WTC11 (cell line): ENCODE results near the gene TRAPPC2B. TPM values are rescaled to one million over a fixed set of nuclear protein-coding genes. Genes with fewer than 3 reads are reported as not detected.

ENCODE experiments used
- ATAC-seq: fragments of 200-7000 bp; cut with Tn5 transposase; 2 replicates; pipeline ENCODE4 v1.10.0; 2021; ENCODE audit warnings: mild to moderate bottlenecking, moderate library complexity
- CTCF ChIA-PET: fragments of 300-600 bp; sonication (Branson Sonifier 250); formaldehyde crosslinking; loops from one replicate; lab custom pipeline; 2021; ENCODE audit warnings: antibody characterized with exemption; lab: Charles Lee
- POLR2A ChIA-PET: fragments of 350-600 bp; sonication (Branson Sonifier 250); formaldehyde crosslinking; loops from one replicate; lab custom pipeline; 2021; ENCODE audit warnings: antibody characterized with exemption; lab: Charles Lee
- DNase-seq: peaks from one replicate; pipeline ENCODE4 v3.0.0; 2021; ENCODE audit warnings: low spot score
- H3K27ac Mint-ChIP-seq: 2 replicates; pipeline ENCODE4 v1.8.0; 2021; ENCODE audit warnings: mixed read lengths
- H3K27me3 Mint-ChIP-seq: 2 replicates; pipeline ENCODE4 v1.8.0; 2021; ENCODE audit warnings: low read depth, mild to moderate bottlenecking, moderate library complexity, mixed read lengths
- H3K36me3 Mint-ChIP-seq: 2 replicates; pipeline ENCODE4 v1.8.0; 2021; ENCODE audit warnings: mixed read lengths
- H3K4me1 Mint-ChIP-seq: 2 replicates; pipeline ENCODE4 v1.8.0; 2022; ENCODE audit warnings: mixed read lengths
- H3K4me3 Mint-ChIP-seq: 2 replicates; pipeline ENCODE4 v1.8.0; 2021; ENCODE audit warnings: mild to moderate bottlenecking, moderate library complexity, mixed read lengths
- H3K9me3 Mint-ChIP-seq: 2 replicates; pipeline ENCODE4 v1.8.0; 2021; ENCODE audit warnings: mixed read lengths
- AR ChIP-seq: fragments of 250-450 bp; sonication (Bioruptor Pico); IDR thresholded peaks from 2 replicates; pipeline ENCODE4 v1.9.0; 2021; ENCODE audit warnings: mild to moderate bottlenecking
- CDX4 ChIP-seq: fragments of 250-450 bp; sonication (Bioruptor Pico); IDR thresholded peaks from 2 replicates; pipeline ENCODE4 v1.9.0; 2021; ENCODE audit warnings: moderate library complexity, mild to moderate bottlenecking, inconsistent platforms, borderline replicate concordance
- CREB1 ChIP-seq: sonication (generic); formaldehyde crosslinking; IDR thresholded peaks from 2 replicates; pipeline ENCODE4 v1.8.0; 2023; ENCODE audit warnings: mild to moderate bottlenecking, missing genetic modification reagents
- CTCF ChIP-seq: fragments of 200-600 bp; IDR thresholded peaks from 2 replicates; pipeline ENCODE4 v1.8.0; 2022; ENCODE audit warnings: antibody characterized with exemption
- E2F4 ChIP-seq: sonication (generic); formaldehyde crosslinking; IDR thresholded peaks from 2 replicates; pipeline ENCODE4 v1.8.1; 2022; ENCODE audit warnings: low read depth, mild to moderate bottlenecking, moderate library complexity, missing genetic modification reagents, borderline replicate concordance
- ELF4 ChIP-seq: sonication (generic); formaldehyde crosslinking; IDR thresholded peaks from 2 replicates; pipeline ENCODE4 v1.8.1; 2022; ENCODE audit warnings: low read depth, mild to moderate bottlenecking, moderate library complexity, missing genetic modification reagents
- ESRRA ChIP-seq: sonication (generic); formaldehyde crosslinking; IDR thresholded peaks from 2 replicates; pipeline ENCODE4 v1.8.1; 2022; ENCODE audit warnings: mild to moderate bottlenecking, missing genetic modification reagents, borderline replicate concordance
- JUN ChIP-seq: sonication (generic); formaldehyde crosslinking; IDR thresholded peaks from 2 replicates; pipeline ENCODE4 v1.8.0; 2023; ENCODE audit warnings: mild to moderate bottlenecking, missing genetic modification reagents
- NFATC4 ChIP-seq: fragments of 250-450 bp; sonication (Bioruptor Pico); IDR thresholded peaks from 2 replicates; pipeline ENCODE4 v1.9.0; 2021; ENCODE audit warnings: mild to moderate bottlenecking
- RORB ChIP-seq: fragments of 250-450 bp; sonication (Bioruptor Pico); IDR thresholded peaks from 2 replicates; pipeline ENCODE4 v1.9.0; 2021; ENCODE audit warnings: mild to moderate bottlenecking
- ZBTB21 ChIP-seq: sonication (generic); formaldehyde crosslinking; IDR thresholded peaks from 2 replicates; pipeline ENCODE4 v1.8.1; 2023; ENCODE audit warnings: mild to moderate bottlenecking, missing genetic modification reagents, borderline replicate concordance
- ZNF138 ChIP-seq: sonication (generic); formaldehyde crosslinking; conservative IDR thresholded peaks from 2 replicates; pipeline ENCODE4 v1.8.1; 2022; ENCODE audit warnings: mild to moderate bottlenecking, moderate library complexity, missing genetic modification reagents
- ZNF281 ChIP-seq: sonication (generic); formaldehyde crosslinking; IDR thresholded peaks from 2 replicates; pipeline ENCODE4 v1.8.0; 2023; ENCODE audit warnings: mild to moderate bottlenecking, missing genetic modification reagents
- ZNF396 ChIP-seq: fragments of 250-450 bp; sonication (Bioruptor Pico); IDR thresholded peaks from 2 replicates; pipeline ENCODE4 v1.8.0; 2021; ENCODE audit warnings: mild to moderate bottlenecking, moderate library complexity, borderline replicate concordance
- ZNF532 ChIP-seq: fragments of 250-450 bp; sonication (Bioruptor Pico); IDR thresholded peaks from 2 replicates; pipeline ENCODE4 v1.9.0; 2021; ENCODE audit warnings: mild to moderate bottlenecking, borderline replicate concordance
- total RNA-seq: library from RNA; stranded (reverse); gene quantifications from 3 replicates; pipeline ENCODE4 v1.2.3, GENCODE V29; 2021

TRAPPC2B gene
- total RNA-seq, 1 experiment from 2014 or later: 10.5 TPM

- CTCF ChIA-PET: no interaction called here
- Mint-ChIP-seq H3K36me3 (peaks cover 48% of the 10 kb centered on the region), H3K27me3 (no peaks in the 10 kb centered on the region; the same call in 1 of the 2 replicates)
Observed at GRCh38 chr19:57324992-57325391, 38.4 kb upstream of the TRAPPC2B start.

GRCh38 chr19:57327993-57328392 is 35.4 kb upstream of the TRAPPC2B start:
- ATAC-seq: no peak
- no peaks in the 10 kb centered on the region; the same call in 1 of the 2 replicates for H3K27me3 Mint-ChIP-seq
- TF ChIP-seq ZNF138 (CRISPR knock-in tag) (no peak), ELF4 (no peak), AR (CRISPR knock-in tag) (no peak), E2F4 (CRISPR knock-in tag) (no peak)
- TF ChIP-seq, all 79 proteins: peak for 0

More at GRCh38 chr19:57324992-57325391, 38.4 kb upstream of the TRAPPC2B start:
- ATAC-seq (no peak), DNase-seq (no peak)
- no peak overlapping the region for H3K4me3 Mint-ChIP-seq
- TF ChIP-seq RORB (CRISPR knock-in tag): no peak
- TF ChIP-seq ZNF281 (CRISPR knock-in tag): no peak
- no peak for TF ChIP-seq ZBTB21 (CRISPR knock-in tag)
- H3K27ac Mint-ChIP-seq: no peak overlapping the region
- no peaks in the 10 kb centered on the region for H3K9me3 Mint-ChIP-seq
- POLR2A ChIA-PET: no interaction called here
- H3K4me1 Mint-ChIP-seq: peaks cover 14% of the 10 kb centered on the region

GRCh38 chr19:57334191-57334590 is 29.2 kb upstream of the TRAPPC2B start:
- no peak overlapping the region for H3K27ac Mint-ChIP-seq

More at GRCh38 chr19:57327993-57328392, 35.4 kb upstream of the TRAPPC2B start:
- DNase-seq: no peak
- Mint-ChIP-seq H3K4me1 (no peaks in the 10 kb centered on the region), H3K27ac (no peak overlapping the region), H3K4me3 (no peak overlapping the region), H3K36me3 (peaks cover 48% of the 10 kb centered on the region), H3K9me3 (no peaks in the 10 kb centered on the region)
- CTCF ChIA-PET: no interaction called here
- POLR2A ChIA-PET: no interaction called here

GRCh38 chr19:57338877-57339276 is 24.5 kb upstream of the TRAPPC2B start:
- POLR2A ChIA-PET: no interaction called here
- no peak for TF ChIP-seq ESRRA
- TF ChIP-seq ZNF396 (CRISPR knock-in tag): no peak
- no peak for TF ChIP-seq NFATC4 (CRISPR knock-in tag)
- no peak for TF ChIP-seq CTCF
- TF ChIP-seq JUN (CRISPR knock-in tag): no peak
- TF ChIP-seq ZNF532: no peak

More at GRCh38 chr19:57334191-57334590, 29.2 kb upstream of the TRAPPC2B start:
- DNase-seq (no peak), ATAC-seq (no peak)
- Mint-ChIP-seq H3K36me3 (peaks cover 2% of the 10 kb centered on the region), H3K9me3 (no peaks in the 10 kb centered on the region), H3K4me3 (no peak overlapping the region), H3K4me1 (no peaks in the 10 kb centered on the region), H3K27me3 (no peaks in the 10 kb centered on the region; the same call in 1 of the 2 replicates)
- TF ChIP-seq CDX4 (CRISPR knock-in tag): no peak
- TF ChIP-seq CREB1: no peak
- CTCF ChIA-PET: no interaction called here
- POLR2A ChIA-PET: no interaction called here

More at GRCh38 chr19:57338877-57339276, 24.5 kb upstream of the TRAPPC2B start:
- Mint-ChIP-seq H3K36me3 (no peaks in the 10 kb centered on the region), H3K4me3 (no peak overlapping the region), H3K27ac (no peak overlapping the region), H3K4me1 (no peaks in the 10 kb centered on the region), H3K9me3 (no peaks in the 10 kb centered on the region), H3K27me3 (peaks cover 4% of the 10 kb centered on the region)
- ATAC-seq (no peak), DNase-seq (no peak)
- CTCF ChIA-PET: no interaction called here
